K562 (cell line): ENCODE measurements around the gene IL4I1. TPM values are rescaled to one million over a fixed set of nuclear protein-coding genes. Genes with fewer than 3 reads are reported as not detected.

Experiments used
- CBFB ChIP-seq: sonication (generic); formaldehyde crosslinking; IDR thresholded peaks from 2 replicates; pipeline ENCODE4 v1.4.0; 2020; ENCODE audit warnings: mild to moderate bottlenecking, missing genetic modification reagents
- FOS ChIP-seq: IDR thresholded peaks from 3 replicates; pipeline ENCODE4 v1.6.1; 2011; ENCODE audit not compliant: insufficient read length; ENCODE audit errors: extremely low read depth
- LCOR ChIP-seq: sonication (generic); formaldehyde crosslinking; IDR thresholded peaks from 2 replicates; pipeline ENCODE4 v1.8.0; 2022; ENCODE audit warnings: mild to moderate bottlenecking, missing genetic modification reagents
- MYC ChIP-seq, 2 experiments: fragments of 250-450 bp in 1 of 2; sonication (Bioruptor Pico) in 1 of 2; IDR thresholded peaks; 2 replicates each; pipeline versions ENCODE4 v1.5.1 to v1.6.1; 2012 to 2021; ENCODE audit warnings: low read depth in 2 of 2, borderline replicate concordance in 1 of 2, improper control_type of control experiment in 1 of 2, low read length in 1 of 2, mild to moderate bottlenecking in 1 of 2, moderate library complexity in 1 of 2
- RFX7 ChIP-seq: fragments of 250-450 bp; sonication (Bioruptor Pico); IDR thresholded peaks from 2 replicates; pipeline ENCODE4 v1.5.1; 2021; ENCODE audit warnings: mild to moderate bottlenecking
- SIN3A ChIP-seq, 2 experiments: fragments of 150-350 bp in 1 of 2; IDR thresholded peaks; 2 replicates each; pipeline ENCODE4 v1.6.1; 2011 to 2016; ENCODE audit warnings: borderline replicate concordance in 2 of 2, low read depth in 2 of 2, low read length in 2 of 2, mild to moderate bottlenecking in 2 of 2, moderate library complexity in 2 of 2; ENCODE audit not compliant: control insufficient read depth in 1 of 2
- SMARCA5 ChIP-seq: fragments of 450-650 bp; IDR thresholded peaks from 2 replicates; pipeline ENCODE4 v1.6.1; 2016
- TEAD1 ChIP-seq, 2 experiments: fragments of 450-650 bp in 1 of 2; sonication (generic) in 1 of 2; formaldehyde crosslinking; IDR thresholded peaks; 2 replicates each; pipeline versions ENCODE4 v1.4.0 to v1.8.0; 2020 to 2022; ENCODE audit warnings: mild to moderate bottlenecking in 2 of 2, missing genetic modification reagents in 1 of 2
- THRAP3 ChIP-seq: fragments of 450-650 bp; IDR thresholded peaks from 2 replicates; pipeline ENCODE4 v1.6.1; 2016; ENCODE audit warnings: mild to moderate bottlenecking, inconsistent platforms, borderline replicate concordance
- ZNF696 ChIP-seq: fragments of 250-450 bp; sonication (Bioruptor Pico); conservative IDR thresholded peaks from 2 replicates; pipeline ENCODE4 v1.4.0; 2020; ENCODE audit warnings: mild to moderate bottlenecking, moderate library complexity
- polyA plus RNA-seq, 8 experiments: library from polyadenylated mRNA; depleted of rRNA in 4 of 8; stranded (reverse) in 5 of 8; unstranded in 3 of 8; fragments of >200 nt; fragmentation: Nextera tagmentation in 2 of 8; fragmentation: Illumina TruSeq in 1 of 8; extraction: Ambion mirVana in 2 of 8; extraction: Trizol in 1 of 8; gene quantifications; 2 replicates each; pipeline versions ENCODE4 v1.2.1 to v1.2.3, GENCODE V29; 2011 to 2014; ENCODE audit warnings: inconsistent platforms in 1 of 8, missing spikeins in 1 of 8
- total RNA-seq, 7 experiments: library from RNA; depleted of rRNA in 6 of 7; stranded (reverse); fragments of >200 nt in 6 of 7; fragmentation: Illumina TruSeq in 2 of 7; extraction: Trizol in 2 of 7; gene quantifications; 2 replicates each; pipeline versions ENCODE4 v1.2.1 to v1.2.3, GENCODE V29; 2011 to 2021; ENCODE audit warnings: low replicate concordance in 1 of 7
- TF ChIP-seq, protein P1 (sequence below): fragments of 450-650 bp; conservative IDR thresholded peaks from 2 replicates; pipeline ENCODE4 v1.6.1; 2016; ENCODE audit warnings: missing genetic modification characterization, low read depth, mild to moderate bottlenecking, missing compliant biosample characterization, moderate library complexity
- TF ChIP-seq, protein P2 (sequence below): sonication (generic); formaldehyde crosslinking; IDR thresholded peaks from 2 replicates; pipeline ENCODE4 v1.8.1; 2023; ENCODE audit warnings: mild to moderate bottlenecking, missing genetic modification reagents
- TF ChIP-seq, protein P3 (sequence below): IDR thresholded peaks from 3 replicates; pipeline ENCODE4 v1.6.1; 2011; ENCODE audit warnings: borderline replicate concordance, mild to moderate bottlenecking, moderate library complexity; ENCODE audit not compliant: insufficient read length; ENCODE audit errors: extremely low read depth
- TF ChIP-seq, protein P4 (sequence below): fragments of 450-650 bp; IDR thresholded peaks from 2 replicates; pipeline ENCODE4 v1.6.1; 2016; ENCODE audit warnings: mild to moderate bottlenecking
- TF ChIP-seq, protein P5 (sequence below): sonication (generic); formaldehyde crosslinking; IDR thresholded peaks from 2 replicates; pipeline ENCODE4 v1.8.1; 2023; ENCODE audit warnings: mild to moderate bottlenecking, missing genetic modification reagents

The IL4I1 gene
- total and polyA plus RNA-seq, 9 of the 15 experiments (the other 6 are each of a cell fraction or from before 2014, with no cell fraction given) = 0.06 to 0.95 (median 0.43) TPM; not detected in 2

DNA sequence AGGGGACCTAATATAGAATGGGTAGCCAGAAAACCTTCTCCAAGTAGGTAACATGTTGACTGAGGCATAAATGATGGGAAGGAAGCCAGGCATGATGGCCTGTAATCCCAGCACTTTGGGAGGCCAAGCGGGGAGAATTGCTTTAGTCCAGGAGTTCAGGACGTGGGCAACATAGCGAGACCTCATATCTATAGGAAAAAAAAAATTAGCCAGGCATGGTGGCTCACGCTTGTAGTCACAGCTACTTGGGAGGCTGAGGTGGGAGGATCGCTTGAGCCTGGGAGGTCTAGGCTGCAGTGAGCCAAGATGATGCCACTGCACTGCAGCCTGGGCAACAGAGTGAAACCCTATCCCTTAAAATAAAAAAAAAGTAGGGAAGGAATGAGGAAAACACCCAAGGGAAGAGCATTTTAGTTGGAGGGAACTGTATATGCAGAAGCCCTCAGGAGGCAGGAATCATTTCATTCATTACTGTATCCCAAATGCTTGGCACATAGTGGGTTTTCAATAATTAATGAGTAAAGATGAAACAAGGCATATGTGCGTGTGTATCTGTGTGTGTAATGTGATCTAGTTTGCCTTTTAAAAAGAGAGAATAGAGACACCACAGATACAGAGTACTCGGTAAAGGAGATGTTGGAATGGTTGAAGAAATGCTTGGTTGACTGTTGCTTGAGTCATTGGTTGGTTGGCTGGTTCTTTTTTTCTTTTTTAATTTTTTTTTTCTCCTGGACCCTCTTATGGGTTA is 34.8 kb upstream of the IL4I1 start (continued):
- TF ChIP-seq SMARCA5 = no peak
- TF ChIP-seq, protein P1, sequence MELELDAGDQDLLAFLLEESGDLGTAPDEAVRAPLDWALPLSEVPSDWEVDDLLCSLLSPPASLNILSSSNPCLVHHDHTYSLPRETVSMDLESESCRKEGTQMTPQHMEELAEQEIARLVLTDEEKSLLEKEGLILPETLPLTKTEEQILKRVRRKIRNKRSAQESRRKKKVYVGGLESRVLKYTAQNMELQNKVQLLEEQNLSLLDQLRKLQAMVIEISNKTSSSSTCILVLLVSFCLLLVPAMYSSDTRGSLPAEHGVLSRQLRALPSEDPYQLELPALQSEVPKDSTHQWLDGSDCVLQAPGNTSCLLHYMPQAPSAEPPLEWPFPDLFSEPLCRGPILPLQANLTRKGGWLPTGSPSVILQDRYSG (tag) = no peak
- TF ChIP-seq, protein P2, sequence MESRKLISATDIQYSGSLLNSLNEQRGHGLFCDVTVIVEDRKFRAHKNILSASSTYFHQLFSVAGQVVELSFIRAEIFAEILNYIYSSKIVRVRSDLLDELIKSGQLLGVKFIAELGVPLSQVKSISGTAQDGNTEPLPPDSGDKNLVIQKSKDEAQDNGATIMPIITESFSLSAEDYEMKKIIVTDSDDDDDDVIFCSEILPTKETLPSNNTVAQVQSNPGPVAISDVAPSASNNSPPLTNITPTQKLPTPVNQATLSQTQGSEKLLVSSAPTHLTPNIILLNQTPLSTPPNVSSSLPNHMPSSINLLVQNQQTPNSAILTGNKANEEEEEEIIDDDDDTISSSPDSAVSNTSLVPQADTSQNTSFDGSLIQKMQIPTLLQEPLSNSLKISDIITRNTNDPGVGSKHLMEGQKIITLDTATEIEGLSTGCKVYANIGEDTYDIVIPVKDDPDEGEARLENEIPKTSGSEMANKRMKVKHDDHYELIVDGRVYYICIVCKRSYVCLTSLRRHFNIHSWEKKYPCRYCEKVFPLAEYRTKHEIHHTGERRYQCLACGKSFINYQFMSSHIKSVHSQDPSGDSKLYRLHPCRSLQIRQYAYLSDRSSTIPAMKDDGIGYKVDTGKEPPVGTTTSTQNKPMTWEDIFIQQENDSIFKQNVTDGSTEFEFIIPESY (CRISPR knock-in tag) = no peak
- no peak for TF ChIP-seq CBFB (CRISPR knock-in tag)
- TF ChIP-seq ZNF696 (CRISPR knock-in tag) = 0 out of 2 replicates have a peak, but pooled peaks have one; percentile 46
- TF ChIP-seq MYC (IDR thresholded peaks at IDR 0.05; ENCODE audit: low read depth, low read length) = no peak
- TF ChIP-seq MYC (CRISPR knock-in tag; IDR thresholded peaks at IDR 0.05; ENCODE audit: borderline replicate concordance, low read depth) = 0 out of 2 replicates have a peak, but pooled peaks have one; percentile 16
- TF ChIP-seq, protein P3, sequence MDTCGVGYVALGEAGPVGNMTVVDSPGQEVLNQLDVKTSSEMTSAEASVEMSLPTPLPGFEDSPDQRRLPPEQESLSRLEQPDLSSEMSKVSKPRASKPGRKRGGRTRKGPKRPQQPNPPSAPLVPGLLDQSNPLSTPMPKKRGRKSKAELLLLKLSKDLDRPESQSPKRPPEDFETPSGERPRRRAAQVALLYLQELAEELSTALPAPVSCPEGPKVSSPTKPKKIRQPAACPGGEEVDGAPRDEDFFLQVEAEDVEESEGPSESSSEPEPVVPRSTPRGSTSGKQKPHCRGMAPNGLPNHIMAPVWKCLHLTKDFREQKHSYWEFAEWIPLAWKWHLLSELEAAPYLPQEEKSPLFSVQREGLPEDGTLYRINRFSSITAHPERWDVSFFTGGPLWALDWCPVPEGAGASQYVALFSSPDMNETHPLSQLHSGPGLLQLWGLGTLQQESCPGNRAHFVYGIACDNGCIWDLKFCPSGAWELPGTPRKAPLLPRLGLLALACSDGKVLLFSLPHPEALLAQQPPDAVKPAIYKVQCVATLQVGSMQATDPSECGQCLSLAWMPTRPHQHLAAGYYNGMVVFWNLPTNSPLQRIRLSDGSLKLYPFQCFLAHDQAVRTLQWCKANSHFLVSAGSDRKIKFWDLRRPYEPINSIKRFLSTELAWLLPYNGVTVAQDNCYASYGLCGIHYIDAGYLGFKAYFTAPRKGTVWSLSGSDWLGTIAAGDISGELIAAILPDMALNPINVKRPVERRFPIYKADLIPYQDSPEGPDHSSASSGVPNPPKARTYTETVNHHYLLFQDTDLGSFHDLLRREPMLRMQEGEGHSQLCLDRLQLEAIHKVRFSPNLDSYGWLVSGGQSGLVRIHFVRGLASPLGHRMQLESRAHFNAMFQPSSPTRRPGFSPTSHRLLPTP = no peak
- TF ChIP-seq FOS = no peak
- TF ChIP-seq THRAP3 = no peak
- TF ChIP-seq TEAD1 (CRISPR knock-in tag; IDR thresholded peaks at IDR 0.05) = peak in 1 of 2 experiments; percentile 29; a peak in 1 of 4 replicates
- TF ChIP-seq, protein P4, sequence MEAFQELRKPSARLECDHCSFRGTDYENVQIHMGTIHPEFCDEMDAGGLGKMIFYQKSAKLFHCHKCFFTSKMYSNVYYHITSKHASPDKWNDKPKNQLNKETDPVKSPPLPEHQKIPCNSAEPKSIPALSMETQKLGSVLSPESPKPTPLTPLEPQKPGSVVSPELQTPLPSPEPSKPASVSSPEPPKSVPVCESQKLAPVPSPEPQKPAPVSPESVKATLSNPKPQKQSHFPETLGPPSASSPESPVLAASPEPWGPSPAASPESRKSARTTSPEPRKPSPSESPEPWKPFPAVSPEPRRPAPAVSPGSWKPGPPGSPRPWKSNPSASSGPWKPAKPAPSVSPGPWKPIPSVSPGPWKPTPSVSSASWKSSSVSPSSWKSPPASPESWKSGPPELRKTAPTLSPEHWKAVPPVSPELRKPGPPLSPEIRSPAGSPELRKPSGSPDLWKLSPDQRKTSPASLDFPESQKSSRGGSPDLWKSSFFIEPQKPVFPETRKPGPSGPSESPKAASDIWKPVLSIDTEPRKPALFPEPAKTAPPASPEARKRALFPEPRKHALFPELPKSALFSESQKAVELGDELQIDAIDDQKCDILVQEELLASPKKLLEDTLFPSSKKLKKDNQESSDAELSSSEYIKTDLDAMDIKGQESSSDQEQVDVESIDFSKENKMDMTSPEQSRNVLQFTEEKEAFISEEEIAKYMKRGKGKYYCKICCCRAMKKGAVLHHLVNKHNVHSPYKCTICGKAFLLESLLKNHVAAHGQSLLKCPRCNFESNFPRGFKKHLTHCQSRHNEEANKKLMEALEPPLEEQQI = no peak
- TF ChIP-seq, protein P5, sequence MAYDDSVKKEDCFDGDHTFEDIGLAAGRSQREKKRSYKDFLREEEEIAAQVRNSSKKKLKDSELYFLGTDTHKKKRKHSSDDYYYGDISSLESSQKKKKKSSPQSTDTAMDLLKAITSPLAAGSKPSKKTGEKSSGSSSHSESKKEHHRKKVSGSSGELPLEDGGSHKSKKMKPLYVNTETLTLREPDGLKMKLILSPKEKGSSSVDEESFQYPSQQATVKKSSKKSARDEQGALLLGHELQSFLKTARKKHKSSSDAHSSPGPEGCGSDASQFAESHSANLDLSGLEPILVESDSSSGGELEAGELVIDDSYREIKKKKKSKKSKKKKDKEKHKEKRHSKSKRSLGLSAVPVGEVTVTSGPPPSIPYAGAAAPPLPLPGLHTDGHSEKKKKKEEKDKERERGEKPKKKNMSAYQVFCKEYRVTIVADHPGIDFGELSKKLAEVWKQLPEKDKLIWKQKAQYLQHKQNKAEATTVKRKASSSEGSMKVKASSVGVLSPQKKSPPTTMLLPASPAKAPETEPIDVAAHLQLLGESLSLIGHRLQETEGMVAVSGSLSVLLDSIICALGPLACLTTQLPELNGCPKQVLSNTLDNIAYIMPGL = no peak
- no peak for TF ChIP-seq LCOR
- TF ChIP-seq SIN3A (IDR thresholded peaks at IDR 0.05; ENCODE audit: borderline replicate concordance in 2 of 2, control insufficient read depth in 1 of 2, low read depth in 2 of 2, low read length in 2 of 2) = no peak
- TF ChIP-seq RFX7 (CRISPR knock-in tag) = no peak
